D721Med (cell line): ENCODE results near the gene CMIP.

Source experiments
- DNase-seq: peaks from one replicate; pipeline ENCODE4 v3.0.0; 2011; ENCODE audit warnings: low spot score; ENCODE audit not compliant: insufficient read length
- FAIRE-seq: peaks from 2 replicates; lab custom pipeline; 2011; peaks lifted over from hg19 to GRCh38; lab: Jason Lieb, UNC
- CTCF ChIP-seq: IDR thresholded peaks from 2 replicates; pipeline ENCODE4 v1.5.1; 2012; ENCODE audit warnings: mild to moderate bottlenecking, control low read depth; ENCODE audit not compliant: insufficient read depth; ENCODE audit errors: missing control alignments

The CMIP gene

DNA sequence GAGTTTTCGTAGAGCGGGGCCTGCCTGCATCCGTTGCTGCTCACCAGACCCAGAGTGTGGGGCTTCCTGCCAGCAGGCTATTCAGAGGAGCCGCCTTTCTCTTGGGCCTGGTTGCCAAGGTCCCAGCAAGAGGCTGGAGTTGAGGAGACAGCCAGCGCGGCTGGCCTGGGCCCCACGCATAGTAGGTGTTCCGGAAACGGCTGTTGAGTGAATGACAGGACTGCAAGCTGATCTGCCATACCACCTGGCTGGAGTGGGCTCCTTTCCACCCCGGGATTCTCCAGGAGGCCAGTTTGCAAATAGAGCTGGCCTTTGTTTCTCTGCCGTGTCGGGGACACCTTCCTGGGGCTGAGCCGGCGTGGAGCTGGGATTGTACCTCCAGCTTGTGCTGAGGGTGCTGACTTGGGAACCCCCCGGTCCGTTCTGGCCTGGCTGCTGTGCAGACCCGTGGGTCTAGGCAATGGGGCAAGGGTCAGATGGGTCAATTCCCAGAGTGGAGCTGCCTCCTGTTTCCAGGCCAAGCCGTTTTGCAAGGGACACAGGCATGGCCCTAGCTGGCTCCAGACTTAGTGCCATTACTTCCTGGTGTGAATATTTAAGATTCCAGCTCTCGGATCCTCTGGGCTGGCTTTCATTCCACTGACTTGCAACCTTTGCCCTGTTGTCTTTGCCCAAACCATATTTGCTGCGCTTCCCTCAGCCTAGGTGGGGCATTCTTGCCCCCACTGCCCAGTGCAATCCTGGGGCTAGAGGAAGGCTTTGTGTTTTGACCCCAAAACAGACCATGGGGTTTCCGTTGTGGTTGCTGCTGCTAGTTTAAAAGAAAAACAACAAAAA lies 68.8 kb downstream of the CMIP start:
- FAIRE-seq (no peak), DNase-seq (no peak)
- no peak for TF ChIP-seq CTCF

GRCh38 chr16:81514041-81514559 lies 69.5 kb downstream of the CMIP start:
- FAIRE-seq (no peak), DNase-seq (no peak)
- no peak for TF ChIP-seq CTCF

DNA sequence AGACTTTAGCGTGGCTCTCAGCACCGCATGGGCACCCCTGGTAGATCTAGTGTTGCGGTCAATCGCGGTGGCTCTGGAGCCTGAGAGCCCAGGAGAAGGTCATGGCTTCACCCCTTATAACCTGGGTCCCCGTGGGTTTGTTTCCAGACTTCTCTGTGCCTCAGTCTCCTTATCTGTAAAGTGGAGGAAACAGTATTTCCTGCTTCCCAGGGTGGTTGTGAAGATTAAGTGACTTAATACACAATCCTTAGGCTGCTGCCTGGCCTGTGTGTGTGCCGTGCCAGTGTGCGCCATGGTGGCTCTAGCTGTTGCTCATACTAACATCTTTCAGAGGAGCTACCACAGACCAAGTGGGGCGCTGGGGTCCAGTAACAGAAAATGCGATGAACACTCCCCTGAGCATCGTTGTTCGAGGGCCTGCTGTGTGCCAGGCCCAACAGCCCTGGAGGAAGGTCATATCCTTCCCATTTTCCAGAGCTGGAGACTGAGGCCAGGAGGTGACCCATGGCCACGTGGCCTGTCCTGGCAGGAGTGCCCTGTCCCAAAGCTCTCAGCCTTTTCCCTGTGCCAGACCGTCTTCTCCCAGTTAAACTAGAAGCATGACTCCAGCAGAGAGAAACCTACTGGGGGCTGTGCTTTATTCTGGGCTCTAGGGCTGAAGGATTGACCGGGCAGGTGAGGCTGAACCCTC lies 70.1 kb downstream of the CMIP start:
- TF ChIP-seq CTCF, result no peak
- DNase-seq (no peak), FAIRE-seq (no peak)

- no peak for FAIRE-seq
- DNase-seq, result no peak
- TF ChIP-seq CTCF, result no peak
Measured at GRCh38 chr16:81515281-81515680, 70.7 kb downstream of the CMIP start.

- no peak for TF ChIP-seq CTCF
- DNase-seq (no peak), FAIRE-seq (no peak)
Measured at GRCh38 chr16:81515721-81516120, 71.1 kb downstream of the CMIP start.

- FAIRE-seq (no peak), DNase-seq (no peak)
- no peak for TF ChIP-seq CTCF
Measured at GRCh38 chr16:81516478-81517149, 72.0 kb downstream of the CMIP start.

DNA sequence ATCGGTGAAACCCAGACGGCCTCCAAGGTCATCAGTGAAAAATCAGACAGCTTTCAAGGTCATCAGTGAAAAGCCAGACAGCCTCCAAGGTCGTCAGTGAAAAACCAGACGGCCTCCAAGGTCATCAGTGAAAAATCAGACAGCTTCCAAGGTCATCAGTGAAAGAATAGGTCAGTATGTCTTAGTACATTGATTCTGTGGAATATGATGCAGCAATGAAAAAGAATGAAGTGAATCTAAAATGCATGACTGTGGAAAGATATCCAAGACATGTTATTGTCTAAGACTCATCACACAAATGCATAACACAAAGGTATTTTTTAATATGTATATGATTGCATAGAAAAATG lies 72.5 kb downstream of the CMIP start:
- no peak for TF ChIP-seq CTCF
- DNase-seq (no peak), FAIRE-seq (no peak)
